Glutamatergic neuron (in vitro differentiated cells): ENCODE measurements around the gene TNFRSF12A. TPM values are rescaled to one million over a fixed set of nuclear protein-coding genes. Genes with fewer than 3 reads are reported as not detected.
A peak's percentile ranks its signal among the peaks of the same experiment; 100 is the strongest.

ENCODE experiments used
- DNase-seq: peaks from one replicate; pipeline ENCODE4 v3.0.0; 2022
- H3K27ac Mint-ChIP-seq: one replicate; pipeline ENCODE4 v1.8.0; 2020; ENCODE audit warnings: mild to moderate bottlenecking, mixed read lengths, inconsistent platforms; ENCODE audit not compliant: unreplicated experiment
- H3K27me3 Mint-ChIP-seq: one replicate; pipeline ENCODE4 v1.8.0; 2020; ENCODE audit warnings: mild to moderate bottlenecking, moderate library complexity, mixed read lengths, inconsistent platforms; ENCODE audit not compliant: unreplicated experiment
- H3K36me3 Mint-ChIP-seq: one replicate; pipeline ENCODE4 v1.8.0; 2020; ENCODE audit warnings: mild to moderate bottlenecking, mixed read lengths, inconsistent platforms; ENCODE audit not compliant: unreplicated experiment
- H3K4me1 Mint-ChIP-seq: one replicate; pipeline ENCODE4 v1.8.0; 2020; ENCODE audit warnings: mild to moderate bottlenecking, low read depth, mixed read lengths, inconsistent platforms; ENCODE audit not compliant: unreplicated experiment
- H3K4me3 Mint-ChIP-seq: one replicate; pipeline ENCODE4 v1.8.0; 2020; ENCODE audit warnings: mild to moderate bottlenecking, mixed read lengths, inconsistent platforms; ENCODE audit not compliant: unreplicated experiment
- H3K9me3 Mint-ChIP-seq: one replicate; pipeline ENCODE4 v1.8.0; 2020; ENCODE audit warnings: mild to moderate bottlenecking, moderate library complexity, mixed read lengths, inconsistent platforms; ENCODE audit not compliant: unreplicated experiment
- total RNA-seq: library from RNA; stranded (reverse); fragmentation: NEBNext Ultra II Directional; extraction: Animal tissue kit (Norgen Biotek cat#: 25700); gene quantifications from one replicate; pipeline ENCODE4 v1.2.1, GENCODE V29; 2021; ENCODE audit not compliant: unreplicated experiment
- TF ChIP-seq, protein P1 (sequence below): fragments of 200-600 bp; sonication (generic); IDR thresholded peaks from one replicate; pipeline ENCODE4 v1.5.0; 2021; ENCODE audit not compliant: partially characterized antibody, unreplicated experiment

Gene TNFRSF12A
- total RNA-seq, 1 donor from 2014 or later, result 4.2 TPM

DNA sequence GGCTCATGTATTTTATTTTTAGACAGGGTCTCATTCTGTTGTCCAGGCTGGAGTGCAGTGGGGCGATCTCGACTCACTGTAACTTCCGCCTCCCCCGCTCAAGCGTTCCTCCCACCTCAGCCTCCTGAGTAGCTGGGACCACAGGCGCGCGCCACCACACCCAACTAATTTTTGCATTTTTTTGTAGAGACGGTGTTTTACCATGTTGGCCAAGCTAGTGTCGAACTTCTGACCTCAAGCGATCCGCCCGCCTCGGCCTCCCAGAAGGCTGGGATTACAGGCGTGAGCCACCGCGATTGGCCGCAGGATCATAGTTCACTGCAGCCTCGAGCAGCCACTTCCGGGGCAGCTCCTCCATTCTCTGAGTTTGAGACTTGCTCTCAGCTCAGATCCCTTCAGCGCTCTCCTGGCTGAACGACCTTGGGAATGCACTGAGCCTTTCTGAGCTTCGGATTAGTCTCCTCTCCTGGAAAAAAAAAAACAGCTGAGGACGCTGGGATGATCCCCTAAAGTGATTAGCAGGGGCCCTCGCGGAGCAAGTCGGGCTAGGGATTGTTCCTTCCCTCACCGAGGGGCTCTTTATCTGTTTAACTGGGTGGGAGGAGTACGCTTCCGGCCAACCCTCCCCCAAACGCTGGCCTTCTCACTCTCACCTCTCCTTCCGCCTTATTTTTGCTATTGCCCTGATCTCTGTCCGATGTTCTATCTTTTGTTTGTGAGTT lies 38.8 kb upstream of the TNFRSF12A start:
- Mint-ChIP-seq H3K4me1 (peaks cover 5% of the 10 kb centered on the region), H3K9me3 (peaks cover 3% of the 10 kb centered on the region), H3K36me3 (no peaks in the 10 kb centered on the region), H3K4me3 (peak overlapping the region; percentile 68), H3K27me3 (peaks cover 5% of the 10 kb centered on the region), H3K27ac (peak overlapping the region; percentile 59)
- TF ChIP-seq, protein P1, sequence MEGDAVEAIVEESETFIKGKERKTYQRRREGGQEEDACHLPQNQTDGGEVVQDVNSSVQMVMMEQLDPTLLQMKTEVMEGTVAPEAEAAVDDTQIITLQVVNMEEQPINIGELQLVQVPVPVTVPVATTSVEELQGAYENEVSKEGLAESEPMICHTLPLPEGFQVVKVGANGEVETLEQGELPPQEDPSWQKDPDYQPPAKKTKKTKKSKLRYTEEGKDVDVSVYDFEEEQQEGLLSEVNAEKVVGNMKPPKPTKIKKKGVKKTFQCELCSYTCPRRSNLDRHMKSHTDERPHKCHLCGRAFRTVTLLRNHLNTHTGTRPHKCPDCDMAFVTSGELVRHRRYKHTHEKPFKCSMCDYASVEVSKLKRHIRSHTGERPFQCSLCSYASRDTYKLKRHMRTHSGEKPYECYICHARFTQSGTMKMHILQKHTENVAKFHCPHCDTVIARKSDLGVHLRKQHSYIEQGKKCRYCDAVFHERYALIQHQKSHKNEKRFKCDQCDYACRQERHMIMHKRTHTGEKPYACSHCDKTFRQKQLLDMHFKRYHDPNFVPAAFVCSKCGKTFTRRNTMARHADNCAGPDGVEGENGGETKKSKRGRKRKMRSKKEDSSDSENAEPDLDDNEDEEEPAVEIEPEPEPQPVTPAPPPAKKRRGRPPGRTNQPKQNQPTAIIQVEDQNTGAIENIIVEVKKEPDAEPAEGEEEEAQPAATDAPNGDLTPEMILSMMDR, result no peak
- DNase-seq, result no peak

DNA sequence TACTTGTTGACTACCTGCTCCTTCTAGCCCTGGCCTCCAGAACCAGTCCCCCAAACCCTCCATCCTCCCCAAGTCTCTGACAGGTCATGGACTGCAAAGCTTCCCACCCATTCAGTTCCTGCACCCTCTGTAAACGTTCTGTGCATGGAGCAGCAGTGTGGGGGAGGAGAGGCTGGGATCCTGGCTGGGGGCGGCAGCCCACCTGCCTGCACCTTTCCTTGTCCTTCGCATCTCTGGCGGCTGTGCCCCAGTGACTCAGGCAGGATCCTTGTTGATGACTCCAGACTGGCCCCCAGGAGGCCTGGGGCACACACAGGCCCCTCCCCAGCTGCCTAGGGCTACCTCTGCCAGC lies 38.3 kb upstream of the TNFRSF12A start:
- peak overlapping the region; percentile 54 for H3K27ac Mint-ChIP-seq
- peak overlapping the region; percentile 68 for H3K4me3 Mint-ChIP-seq
- TF ChIP-seq, protein P1, result no peak

DNA sequence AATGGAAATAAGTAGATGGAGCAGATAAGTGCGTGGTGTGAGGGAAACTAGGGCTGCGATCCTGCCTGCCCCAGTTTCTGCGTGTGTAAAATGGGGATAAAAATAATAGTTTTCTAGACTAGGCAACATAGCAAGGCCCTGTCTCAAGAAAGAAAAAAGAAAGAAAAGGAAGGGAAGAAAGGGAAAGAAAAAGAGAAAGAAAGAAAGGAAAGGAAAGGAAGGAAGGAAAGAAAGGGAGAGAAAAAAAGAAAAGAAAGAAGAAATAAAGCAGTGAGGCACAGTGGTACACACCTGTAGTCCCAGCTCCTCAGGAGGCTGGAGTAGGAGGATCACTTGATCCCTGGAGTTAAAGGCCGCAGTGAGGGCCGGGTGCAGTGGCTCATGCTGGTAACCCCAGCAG lies 37.8 kb upstream of the TNFRSF12A start:
- Mint-ChIP-seq H3K4me1 (peaks cover 5% of the 10 kb centered on the region), H3K36me3 (no peaks in the 10 kb centered on the region), H3K27ac (no peak overlapping the region), H3K9me3 (peaks cover 3% of the 10 kb centered on the region), H3K27me3 (peaks cover 6% of the 10 kb centered on the region), H3K4me3 (no peak overlapping the region)
- TF ChIP-seq, protein P1, result no peak
- DNase-seq, result no peak

More for the DNA sequence above, 38.3 kb upstream of the TNFRSF12A start:
- DNase-seq, result no peak
- peaks cover 3% of the 10 kb centered on the region for H3K9me3 Mint-ChIP-seq
- H3K4me1 Mint-ChIP-seq, result peaks cover 5% of the 10 kb centered on the region
- H3K27me3 Mint-ChIP-seq, result peaks cover 6% of the 10 kb centered on the region
- no peaks in the 10 kb centered on the region for H3K36me3 Mint-ChIP-seq

DNA sequence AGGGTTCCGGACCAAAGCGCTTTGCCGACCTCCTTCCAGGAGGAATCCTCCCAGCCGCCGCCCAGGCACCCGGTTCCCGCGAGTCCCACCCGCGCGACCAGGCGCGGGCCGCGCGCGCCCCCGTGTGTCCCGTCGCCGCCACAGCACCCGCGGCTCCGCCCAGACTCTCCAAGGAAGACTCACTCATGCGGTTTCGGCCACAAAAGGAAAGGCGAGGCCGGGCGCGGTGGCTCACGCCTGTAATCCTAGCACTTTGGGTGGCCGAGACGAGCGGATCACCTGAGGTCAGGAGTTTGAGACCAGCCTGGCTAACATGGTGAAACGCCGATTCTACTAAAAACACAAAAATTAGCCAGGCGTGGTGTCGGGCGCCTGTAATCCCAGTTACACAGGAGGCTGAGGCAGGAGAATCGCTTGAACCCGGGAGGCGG lies 36.4 kb upstream of the TNFRSF12A start:
- TF ChIP-seq, protein P1, result peak; percentile 93
- Mint-ChIP-seq H3K27ac (no peak overlapping the region), H3K9me3 (peaks cover 3% of the 10 kb centered on the region), H3K4me3 (no peak overlapping the region), H3K36me3 (no peaks in the 10 kb centered on the region), H3K4me1 (peaks cover 5% of the 10 kb centered on the region), H3K27me3 (peaks cover 6% of the 10 kb centered on the region)
- DNase-seq, result peak; percentile 91

DNA sequence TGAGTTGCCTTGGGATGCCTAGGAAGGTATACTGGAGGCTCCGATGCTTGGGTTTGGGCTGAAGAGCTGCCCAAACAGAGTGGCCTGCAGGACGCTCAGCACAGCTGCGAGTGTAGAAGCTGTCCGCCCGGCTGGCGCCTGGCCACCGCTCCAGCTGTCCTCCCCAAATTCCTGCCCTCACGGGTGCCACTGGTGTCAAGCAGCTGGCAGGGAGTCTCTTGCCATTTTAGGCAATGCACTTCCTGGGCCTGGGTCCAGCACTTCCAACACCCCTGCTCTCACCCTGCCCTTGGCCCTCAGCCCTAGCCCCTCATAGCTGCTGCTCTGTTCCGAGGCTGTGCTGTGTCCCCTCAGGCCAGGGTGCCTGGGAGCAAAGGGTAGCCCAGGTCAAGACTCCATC lies 34.7 kb upstream of the TNFRSF12A start:
- H3K4me3 Mint-ChIP-seq, result no peak overlapping the region
- DNase-seq, result no peak
- no peaks in the 10 kb centered on the region for H3K36me3 Mint-ChIP-seq
- peaks cover 5% of the 10 kb centered on the region for H3K4me1 Mint-ChIP-seq
- TF ChIP-seq, protein P1, result no peak
- H3K9me3 Mint-ChIP-seq, result peaks cover 3% of the 10 kb centered on the region
- no peak overlapping the region for H3K27ac Mint-ChIP-seq
- H3K27me3 Mint-ChIP-seq, result peaks cover 6% of the 10 kb centered on the region
